Measurements from ENCODE around the gene NAGLU. TPM values are rescaled to one million over a fixed set of nuclear protein-coding genes. Genes with fewer than 3 reads are reported as not detected.

Gene NAGLU
- total RNA-seq, 1 experiment from 2014 or later = 26.8 TPM

Other genes with a start within 250 kb of the NAGLU start
- 4.6 and 4.8 TPM in 2 replicates for gene STAT5A, start 247.7 kb upstream of the NAGLU start, total RNA-seq (2014; rRNA removed; shearing (Covaris generic))
- gene STAT3, start 147.8 kb upstream of the NAGLU start, total RNA-seq (2014; rRNA removed; shearing (Covaris generic)) = 41.1 and 65.8 TPM in 2 replicates
- 319 and 331 TPM in 2 replicates for gene CAVIN1, start 113.0 kb upstream of the NAGLU start, total RNA-seq (2014; rRNA removed; shearing (Covaris generic))
- 11.8 and 14.8 TPM in 2 replicates for gene ATP6V0A1, start 77.4 kb upstream of the NAGLU start, total RNA-seq (2014; rRNA removed; shearing (Covaris generic))
- gene HSD17B1, start 16.7 kb downstream of the NAGLU start, total RNA-seq (2014; rRNA removed; shearing (Covaris generic)) = 0.13 and 1.5 TPM in 2 replicates
- gene COASY, start 25.9 kb downstream of the NAGLU start, total RNA-seq (2014; rRNA removed; shearing (Covaris generic)) = 10.2 and 15.4 TPM in 2 replicates
- gene MLX, start 30.9 kb downstream of the NAGLU start, total RNA-seq (2014; rRNA removed; shearing (Covaris generic)) = 20.1 and 35.0 TPM in 2 replicates
- gene PSMC3IP, start 41.5 kb downstream of the NAGLU start, total RNA-seq (2014; rRNA removed; shearing (Covaris generic)) = 18.4 and 22.3 TPM in 2 replicates
- gene RETREG3, start 73.1 kb downstream of the NAGLU start, total RNA-seq (2014; rRNA removed; shearing (Covaris generic)) = 27.0 and 30.4 TPM in 2 replicates
- 45.5 and 81.4 TPM in 2 replicates for gene TUBG1, start 73.4 kb downstream of the NAGLU start, total RNA-seq (2014; rRNA removed; shearing (Covaris generic))
- gene TUBG2, start 123.0 kb downstream of the NAGLU start, total RNA-seq (2014; rRNA removed; shearing (Covaris generic)) = 0.92 and 3.5 TPM in 2 replicates
- 3.8 and 8.8 TPM in 2 replicates for gene PLEKHH3, start 140.8 kb downstream of the NAGLU start, total RNA-seq (2014; rRNA removed; shearing (Covaris generic))
- gene CCR10, start 145.6 kb downstream of the NAGLU start, total RNA-seq (2014; rRNA removed; shearing (Covaris generic)) = not detected in 2 replicates
- 0.34 and 1.1 TPM in 2 replicates for gene CNTNAP1, start 146.3 kb downstream of the NAGLU start, total RNA-seq (2014; rRNA removed; shearing (Covaris generic))
- 5.2 and 16.3 TPM in 2 replicates for gene EZH1, start 208.8 kb downstream of the NAGLU start, total RNA-seq (2014; rRNA removed; shearing (Covaris generic))
- not detected in 2 replicates for gene RAMP2, start 225.0 kb downstream of the NAGLU start, total RNA-seq (2014; rRNA removed; shearing (Covaris generic))
- 57.2 and 101 TPM in 2 replicates for gene VPS25, start 237.2 kb downstream of the NAGLU start, total RNA-seq (2014; rRNA removed; shearing (Covaris generic))
- 0.25 TPM in 1 of 2 replicates, not detected in the other for gene WNK4, start 244.4 kb downstream of the NAGLU start, total RNA-seq (2014; rRNA removed; shearing (Covaris generic))

Measured in SJSA1 (cell line).